Panc1 (cell line): Measurements from ENCODE around the gene OR2B2.

Source experiments
- POLR2AphosphoS5 ChIP-seq: IDR thresholded peaks from 2 replicates; pipeline ENCODE4 v1.6.1; 2012; ENCODE audit warnings: mild to moderate bottlenecking, low read depth, low read length, moderate library complexity
- TCF7L2 ChIP-seq: IDR thresholded peaks from 2 replicates; pipeline ENCODE4 v1.6.1; 2011; ENCODE audit warnings: mild to moderate bottlenecking, low read depth, low read length, inconsistent platforms
- TF ChIP-seq, protein P1 (sequence below), 2 experiments: IDR thresholded peaks; 2 replicates each; pipeline ENCODE4 v1.6.1; 2011 to 2012; ENCODE audit warnings: low read depth in 2 of 2, control low read depth in 1 of 2, low read length in 1 of 2, mild to moderate bottlenecking in 1 of 2, moderate library complexity in 1 of 2; ENCODE audit not compliant: insufficient read depth in 1 of 2

DNA sequence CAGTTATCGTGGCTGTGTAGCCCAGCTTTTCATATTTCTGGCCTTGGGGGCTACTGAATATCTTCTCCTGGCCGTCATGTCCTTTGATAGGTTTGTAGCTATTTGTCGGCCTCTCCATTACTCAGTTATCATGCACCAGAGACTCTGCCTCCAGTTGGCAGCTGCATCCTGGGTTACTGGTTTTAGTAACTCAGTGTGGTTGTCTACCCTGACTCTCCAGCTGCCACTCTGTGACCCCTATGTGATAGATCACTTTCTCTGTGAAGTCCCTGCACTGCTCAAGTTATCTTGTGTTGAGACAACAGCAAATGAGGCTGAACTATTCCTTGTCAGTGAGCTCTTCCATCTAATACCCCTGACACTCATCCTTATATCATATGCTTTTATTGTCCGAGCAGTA, 45.3 kb upstream of the OR2B2 start:
- TF ChIP-seq, protein P1, sequence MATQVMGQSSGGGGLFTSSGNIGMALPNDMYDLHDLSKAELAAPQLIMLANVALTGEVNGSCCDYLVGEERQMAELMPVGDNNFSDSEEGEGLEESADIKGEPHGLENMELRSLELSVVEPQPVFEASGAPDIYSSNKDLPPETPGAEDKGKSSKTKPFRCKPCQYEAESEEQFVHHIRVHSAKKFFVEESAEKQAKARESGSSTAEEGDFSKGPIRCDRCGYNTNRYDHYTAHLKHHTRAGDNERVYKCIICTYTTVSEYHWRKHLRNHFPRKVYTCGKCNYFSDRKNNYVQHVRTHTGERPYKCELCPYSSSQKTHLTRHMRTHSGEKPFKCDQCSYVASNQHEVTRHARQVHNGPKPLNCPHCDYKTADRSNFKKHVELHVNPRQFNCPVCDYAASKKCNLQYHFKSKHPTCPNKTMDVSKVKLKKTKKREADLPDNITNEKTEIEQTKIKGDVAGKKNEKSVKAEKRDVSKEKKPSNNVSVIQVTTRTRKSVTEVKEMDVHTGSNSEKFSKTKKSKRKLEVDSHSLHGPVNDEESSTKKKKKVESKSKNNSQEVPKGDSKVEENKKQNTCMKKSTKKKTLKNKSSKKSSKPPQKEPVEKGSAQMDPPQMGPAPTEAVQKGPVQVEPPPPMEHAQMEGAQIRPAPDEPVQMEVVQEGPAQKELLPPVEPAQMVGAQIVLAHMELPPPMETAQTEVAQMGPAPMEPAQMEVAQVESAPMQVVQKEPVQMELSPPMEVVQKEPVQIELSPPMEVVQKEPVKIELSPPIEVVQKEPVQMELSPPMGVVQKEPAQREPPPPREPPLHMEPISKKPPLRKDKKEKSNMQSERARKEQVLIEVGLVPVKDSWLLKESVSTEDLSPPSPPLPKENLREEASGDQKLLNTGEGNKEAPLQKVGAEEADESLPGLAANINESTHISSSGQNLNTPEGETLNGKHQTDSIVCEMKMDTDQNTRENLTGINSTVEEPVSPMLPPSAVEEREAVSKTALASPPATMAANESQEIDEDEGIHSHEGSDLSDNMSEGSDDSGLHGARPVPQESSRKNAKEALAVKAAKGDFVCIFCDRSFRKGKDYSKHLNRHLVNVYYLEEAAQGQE (IDR thresholded peaks at IDR 0.05; ENCODE audit: insufficient read depth in 1 of 2, low read depth in 2 of 2, low read length in 1 of 2): no peak
- TF ChIP-seq TCF7L2 (no peak), POLR2AphosphoS5 (no peak)
